Activated naive CD8-positive, alpha-beta T cell treated with anti-CD3 and anti-CD28 coated beads, Interleukin-2, amount 10 ng/mL, durations not matched to agents 7 days and 5 days (primary cell): Measurements from ENCODE around the gene WDR33. TPM values are rescaled to one million over a fixed set of nuclear protein-coding genes. Genes with fewer than 3 reads are reported as not detected.

Source experiments
- ATAC-seq: fragments of 150-1000 bp; cut with Tn5 transposase; one replicate; pipeline ENCODE4 v1.10.0; 2021; ENCODE audit warnings: low read depth, moderate library complexity
- POLR2A ChIA-PET: fragments of 350-600 bp; sonication (Branson Sonifier 250); formaldehyde crosslinking; loops from one replicate; lab custom pipeline; 2021; ENCODE audit warnings: antibody characterized with exemption; lab: Charles Lee
- DNase-seq: peaks from one replicate; pipeline ENCODE4 v3.0.0; 2021
- H3K27ac Mint-ChIP-seq: one replicate; pipeline ENCODE4 v1.8.0; 2022; ENCODE audit warnings: mild to moderate bottlenecking, mixed read lengths
- H3K27me3 Mint-ChIP-seq: one replicate; pipeline ENCODE4 v1.8.0; 2022; ENCODE audit warnings: mild to moderate bottlenecking, moderate library complexity, mixed read lengths
- H3K36me3 Mint-ChIP-seq: one replicate; pipeline ENCODE4 v1.8.0; 2021; ENCODE audit warnings: mild to moderate bottlenecking, mixed read lengths
- H3K4me1 Mint-ChIP-seq: one replicate; pipeline ENCODE4 v1.8.0; 2021; ENCODE audit warnings: mixed read lengths
- H3K4me3 Mint-ChIP-seq: one replicate; pipeline ENCODE4 v1.8.0; 2022; ENCODE audit warnings: mild to moderate bottlenecking, moderate library complexity, mixed read lengths
- H3K9me3 Mint-ChIP-seq: one replicate; pipeline ENCODE4 v1.8.0; 2021; ENCODE audit warnings: mixed read lengths
- total RNA-seq, 2 experiments: library from RNA; stranded (reverse); gene quantifications; one replicate each; pipeline ENCODE4 v1.2.3, GENCODE V29; 2021

Gene WDR33
- total RNA-seq, 2 experiments from 2014 or later, result 69.1 to 82.2 TPM

DNA sequence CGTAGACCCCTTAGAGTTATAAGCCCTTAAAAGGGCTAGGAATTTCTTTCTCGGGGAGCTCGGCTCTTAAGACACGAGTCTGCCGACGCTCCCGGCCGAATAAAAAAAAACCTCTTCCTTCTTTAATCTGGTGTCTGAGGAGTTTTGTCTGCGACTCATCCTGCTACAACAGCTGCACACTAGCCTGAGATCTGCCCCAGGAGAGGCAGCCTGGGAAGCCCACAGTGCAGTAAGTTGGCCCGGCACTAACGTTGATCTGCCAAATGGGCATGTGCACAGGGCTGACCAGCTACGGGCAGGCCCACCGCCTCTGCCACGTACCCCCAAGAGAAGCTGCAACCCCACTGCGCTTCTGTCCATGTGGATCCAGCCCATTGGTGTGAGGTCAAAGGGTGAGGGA, 127.2 kb downstream of the WDR33 start:
- Mint-ChIP-seq H3K4me1 (peaks cover 3% of the 10 kb centered on the region), H3K4me3 (no peak overlapping the region), H3K9me3 (peaks cover 8% of the 10 kb centered on the region), H3K27me3 (peaks cover 35% of the 10 kb centered on the region), H3K36me3 (no peaks in the 10 kb centered on the region), H3K27ac (no peak overlapping the region)
- DNase-seq, result no peak
- POLR2A ChIA-PET, result no interaction called here
- no peak for ATAC-seq

DNA sequence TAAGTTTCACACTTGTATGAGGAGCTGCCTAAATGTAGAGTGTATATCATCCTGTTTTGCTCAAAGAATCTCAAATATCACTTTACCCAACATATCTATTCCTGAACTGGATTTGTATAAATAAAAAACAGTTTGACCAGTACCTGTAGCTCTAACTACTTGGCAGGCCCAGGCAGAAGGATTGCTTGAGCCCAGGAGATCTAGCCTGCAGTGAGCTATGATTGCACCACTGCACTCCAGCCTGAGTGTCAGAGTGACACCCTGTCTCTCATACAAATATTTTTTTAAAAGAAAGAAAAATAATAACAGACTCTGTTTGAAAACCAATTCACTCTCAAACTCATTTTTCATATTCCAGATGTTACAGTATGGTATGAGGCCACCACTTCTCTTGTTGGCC, 127.9 kb downstream of the WDR33 start:
- Mint-ChIP-seq H3K4me3 (no peak overlapping the region), H3K36me3 (no peaks in the 10 kb centered on the region), H3K4me1 (peaks cover 3% of the 10 kb centered on the region), H3K27ac (no peak overlapping the region), H3K9me3 (peaks cover 2% of the 10 kb centered on the region), H3K27me3 (peaks cover 37% of the 10 kb centered on the region)
- POLR2A ChIA-PET, result interaction anchor here (1.1 kb wide), 1 partner anchor 9 kb away, joined by 3 read pairs; no protein-coding TSS in a partner anchor
- DNase-seq, result no peak
- ATAC-seq, result no peak

GRCh38 chr2:127681976-127682857, 128.8 kb downstream of the WDR33 start:
- Mint-ChIP-seq H3K27ac (no peak overlapping the region), H3K4me3 (no peak overlapping the region), H3K4me1 (peaks cover 3% of the 10 kb centered on the region), H3K27me3 (peaks cover 39% of the 10 kb centered on the region), H3K9me3 (no peaks in the 10 kb centered on the region), H3K36me3 (no peaks in the 10 kb centered on the region)
- POLR2A ChIA-PET, result interaction anchor here (1.1 kb wide), 1 partner anchor 8 kb away, joined by 3 read pairs; no protein-coding TSS in a partner anchor
- DNase-seq (no peak), ATAC-seq (no peak)

- Mint-ChIP-seq H3K4me3 (no peak overlapping the region), H3K36me3 (no peaks in the 10 kb centered on the region), H3K27me3 (peaks cover 41% of the 10 kb centered on the region), H3K9me3 (no peaks in the 10 kb centered on the region), H3K27ac (no peak overlapping the region), H3K4me1 (peaks cover 3% of the 10 kb centered on the region)
- DNase-seq (no peak), ATAC-seq (no peak)
- POLR2A ChIA-PET, result no interaction called here
Observed at GRCh38 chr2:127681288-127681804, 129.6 kb downstream of the WDR33 start.

GRCh38 chr2:127680706-127681287, 130.2 kb downstream of the WDR33 start:
- Mint-ChIP-seq H3K9me3 (no peaks in the 10 kb centered on the region), H3K4me1 (peaks cover 3% of the 10 kb centered on the region), H3K27ac (no peak overlapping the region), H3K4me3 (no peak overlapping the region), H3K36me3 (no peaks in the 10 kb centered on the region), H3K27me3 (peaks cover 44% of the 10 kb centered on the region)
- ATAC-seq, result no peak
- POLR2A ChIA-PET, result no interaction called here
- DNase-seq, result no peak

DNA sequence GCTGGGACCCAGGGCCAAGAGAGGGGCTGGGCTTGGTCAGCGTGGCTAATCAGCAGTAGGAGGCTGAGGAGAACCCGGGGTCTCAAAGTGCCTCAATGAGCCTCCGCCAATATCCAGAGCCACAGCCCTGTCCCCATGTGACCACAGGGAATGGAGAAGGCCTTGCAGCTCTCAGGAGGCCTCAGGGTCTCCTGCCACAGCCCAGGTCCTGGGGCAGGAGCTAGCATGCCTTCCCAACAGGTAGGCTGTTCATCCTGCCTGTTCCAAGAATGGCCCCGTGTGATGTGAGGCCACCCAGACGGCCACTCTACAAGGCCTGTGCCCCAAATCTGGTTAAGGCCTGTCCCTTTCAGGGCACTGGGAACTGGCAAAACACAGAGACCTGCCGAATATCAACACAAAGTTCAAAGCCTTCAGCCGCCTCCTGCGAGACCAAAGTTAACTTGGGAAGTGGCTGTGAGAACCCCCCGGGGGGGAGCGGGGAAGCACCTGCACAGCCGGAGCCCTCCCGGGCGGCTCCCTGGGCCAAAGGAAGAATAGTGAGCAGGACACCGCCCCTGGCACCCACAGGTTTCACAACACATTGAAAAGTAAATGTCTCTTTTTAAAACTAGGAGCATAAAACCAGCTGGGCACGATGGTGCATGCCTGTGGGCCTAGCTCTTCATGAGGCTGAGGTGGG, 131.2 kb downstream of the WDR33 start:
- peaks cover 40% of the 10 kb centered on the region for H3K27me3 Mint-ChIP-seq
- no peaks in the 10 kb centered on the region for H3K9me3 Mint-ChIP-seq
- no peak for ATAC-seq
- no peak overlapping the region for H3K27ac Mint-ChIP-seq
- no peak for DNase-seq
- H3K36me3 Mint-ChIP-seq, result no peaks in the 10 kb centered on the region
- POLR2A ChIA-PET, result no interaction called here
- H3K4me1 Mint-ChIP-seq, result peaks cover 3% of the 10 kb centered on the region
- H3K4me3 Mint-ChIP-seq, result no peak overlapping the region

- Mint-ChIP-seq H3K4me1 (peaks cover 7% of the 10 kb centered on the region), H3K27me3 (peaks cover 46% of the 10 kb centered on the region), H3K27ac (no peak overlapping the region), H3K9me3 (no peaks in the 10 kb centered on the region), H3K4me3 (no peak overlapping the region), H3K36me3 (no peaks in the 10 kb centered on the region)
- ATAC-seq (no peak), DNase-seq (no peak)
- POLR2A ChIA-PET, result interaction anchor here (1.0 kb wide), 1 partner anchor 22 kb away, joined by 3 read pairs; the partner anchor contains the start of gene SFT2D3
Observed at GRCh38 chr2:127678991-127679390, 132.0 kb downstream of the WDR33 start.

GRCh38 chr2:127678531-127678930, 132.4 kb downstream of the WDR33 start:
- H3K4me1 Mint-ChIP-seq, result peaks cover 7% of the 10 kb centered on the region
- no peaks in the 10 kb centered on the region for H3K9me3 Mint-ChIP-seq
- no peak for ATAC-seq
- H3K27me3 Mint-ChIP-seq, result peaks cover 51% of the 10 kb centered on the region
- POLR2A ChIA-PET, result interaction anchor here (1.0 kb wide), 1 partner anchor 23 kb away, joined by 3 read pairs; the partner anchor contains the start of gene SFT2D3
- H3K36me3 Mint-ChIP-seq, result no peaks in the 10 kb centered on the region
- no peak overlapping the region for H3K4me3 Mint-ChIP-seq
- no peak overlapping the region for H3K27ac Mint-ChIP-seq
- no peak for DNase-seq

GRCh38 chr2:127676906-127677305, 134.1 kb downstream of the WDR33 start:
- POLR2A ChIA-PET, result no interaction called here
- H3K27ac Mint-ChIP-seq, result no peak overlapping the region
- ATAC-seq (no peak), DNase-seq (no peak)
- no peak overlapping the region for H3K4me3 Mint-ChIP-seq
- H3K27me3 Mint-ChIP-seq, result peaks cover 58% of the 10 kb centered on the region
- no peaks in the 10 kb centered on the region for H3K9me3 Mint-ChIP-seq
- H3K4me1 Mint-ChIP-seq, result peaks cover 4% of the 10 kb centered on the region
- H3K36me3 Mint-ChIP-seq, result no peaks in the 10 kb centered on the region

GRCh38 chr2:127675331-127676261, 135.4 kb downstream of the WDR33 start, which contains the start of gene LIMS2:
Gene LIMS2, minus strand, starts transcription at chr2:127675530. Its CDS starts 506 bp downstream, at chr2:127675024.
- H3K9me3 Mint-ChIP-seq, result no peaks in the 10 kb centered on the region
- POLR2A ChIA-PET, result interaction anchor here (1.0 kb wide), 1 partner anchor 27 kb away, joined by 3 read pairs; no protein-coding TSS in a partner anchor
- no peaks in the 10 kb centered on the region for H3K36me3 Mint-ChIP-seq
- no peak for DNase-seq
- H3K27me3 Mint-ChIP-seq, result peaks cover 54% of the 10 kb centered on the region
- no peak for ATAC-seq
- no peak within 1 kb of the TSS for H3K27ac Mint-ChIP-seq
- H3K4me1 Mint-ChIP-seq, result peaks cover 4% of the 10 kb centered on the region
- peak within 1 kb of the TSS; percentile 79 for H3K4me3 Mint-ChIP-seq

- POLR2A ChIA-PET, result interaction anchor here (0.6 kb wide), 1 partner anchor 8 kb away, joined by 3 read pairs; no protein-coding TSS in a partner anchor
- Mint-ChIP-seq H3K27me3 (peaks cover 63% of the 10 kb centered on the region), H3K36me3 (no peaks in the 10 kb centered on the region), H3K4me3 (peak overlapping the region; percentile 79), H3K4me1 (peaks cover 4% of the 10 kb centered on the region), H3K9me3 (no peaks in the 10 kb centered on the region), H3K27ac (no peak overlapping the region)
- DNase-seq (no peak), ATAC-seq (peak; percentile 60)
Observed at GRCh38 chr2:127674241-127675209, 136.4 kb downstream of the WDR33 start.
